Progenitor cell of endocrine pancreas (in vitro differentiated cells): ENCODE results near the gene HECW1. TPM values are rescaled to one million over a fixed set of nuclear protein-coding genes. Genes with fewer than 3 reads are reported as not detected.
"Not testable (repeated sequence)": the region's sequence is repeated elsewhere in the genome, so short reads cannot be mapped to it uniquely, and the experiment has no call there.

Experiments used
- DNase-seq: peaks from one replicate; pipeline ENCODE4 v3.0.0; 2021; ENCODE audit warnings: low spot score; ENCODE audit not compliant: unreplicated experiment
- H3K27ac Mint-ChIP-seq: 2 replicates; pipeline ENCODE4 v1.8.0; 2021; ENCODE audit warnings: mild to moderate bottlenecking, moderate library complexity, mixed read lengths
- H3K27me3 Mint-ChIP-seq: 2 replicates; pipeline ENCODE4 v1.8.0; 2021; ENCODE audit warnings: mixed read lengths
- H3K36me3 Mint-ChIP-seq: 2 replicates; pipeline ENCODE4 v1.8.0; 2022; ENCODE audit warnings: mixed read lengths; ENCODE audit not compliant: insufficient read depth
- H3K4me1 Mint-ChIP-seq: 2 replicates; pipeline ENCODE4 v1.8.0; 2021; ENCODE audit warnings: low read depth, mixed read lengths
- H3K4me3 Mint-ChIP-seq: 2 replicates; pipeline ENCODE4 v1.8.0; 2021; ENCODE audit warnings: low read depth, mild to moderate bottlenecking, moderate library complexity, mixed read lengths
- H3K9me3 Mint-ChIP-seq: 2 replicates; pipeline ENCODE4 v1.8.0; 2021; ENCODE audit warnings: low read depth, mixed read lengths
- total RNA-seq: library from RNA; stranded (reverse); gene quantifications from 2 replicates; pipeline ENCODE4 v1.2.1, GENCODE V29; 2021
- TF ChIP-seq, protein P1 (sequence below): fragments of 200-600 bp; sonication (generic); IDR thresholded peaks from one replicate; pipeline ENCODE4 v1.5.0; 2021; ENCODE audit warnings: antibody characterized with exemption, mild to moderate bottlenecking; ENCODE audit not compliant: unreplicated experiment

The HECW1 gene
- total RNA-seq, 1 donor from 2014 or later = 0.50 TPM

DNA sequence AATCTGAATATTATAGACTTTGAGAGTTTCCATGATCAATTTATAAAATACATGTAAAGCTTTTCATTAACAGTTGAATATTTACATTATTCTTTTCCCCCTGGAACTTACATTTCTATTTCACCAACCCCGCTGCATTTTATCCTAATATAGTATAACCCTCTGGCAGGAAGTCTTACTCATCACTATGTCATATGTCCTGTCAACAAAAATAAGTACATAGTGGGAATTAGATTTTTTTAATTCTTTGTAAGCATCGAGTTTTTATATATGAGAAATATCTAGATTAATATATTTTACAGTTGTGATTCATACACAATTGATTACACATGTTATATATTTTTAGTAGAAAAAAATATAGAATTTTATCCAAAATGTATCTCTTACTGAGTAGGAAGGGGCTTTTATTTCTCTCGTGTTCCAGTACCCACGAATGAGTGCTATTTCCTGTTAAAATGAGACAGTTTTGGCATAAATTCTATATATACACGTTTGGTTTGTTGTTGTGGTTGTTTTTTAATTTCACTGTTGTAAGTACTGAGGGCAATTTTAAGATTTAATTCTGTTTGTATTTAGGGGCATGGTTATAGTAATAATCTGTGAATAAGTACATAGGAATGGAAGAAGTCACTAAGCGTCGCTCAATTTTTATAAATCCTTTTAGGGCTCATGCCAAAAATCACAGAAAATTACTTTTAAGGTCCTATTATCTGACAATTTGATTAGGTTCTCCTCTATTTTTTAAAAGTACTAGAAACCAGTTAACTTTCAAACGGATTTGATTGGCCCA is 87.1 kb downstream of the HECW1 start:
- Mint-ChIP-seq H3K36me3 (no peaks in the 10 kb centered on the region), H3K27me3 (peaks cover 6% of the 10 kb centered on the region), H3K27ac (no peak overlapping the region), H3K9me3 (no peaks in the 10 kb centered on the region), H3K4me3 (no peak overlapping the region), H3K4me1 (no peaks in the 10 kb centered on the region)
- DNase-seq = no peak
- TF ChIP-seq, protein P1, sequence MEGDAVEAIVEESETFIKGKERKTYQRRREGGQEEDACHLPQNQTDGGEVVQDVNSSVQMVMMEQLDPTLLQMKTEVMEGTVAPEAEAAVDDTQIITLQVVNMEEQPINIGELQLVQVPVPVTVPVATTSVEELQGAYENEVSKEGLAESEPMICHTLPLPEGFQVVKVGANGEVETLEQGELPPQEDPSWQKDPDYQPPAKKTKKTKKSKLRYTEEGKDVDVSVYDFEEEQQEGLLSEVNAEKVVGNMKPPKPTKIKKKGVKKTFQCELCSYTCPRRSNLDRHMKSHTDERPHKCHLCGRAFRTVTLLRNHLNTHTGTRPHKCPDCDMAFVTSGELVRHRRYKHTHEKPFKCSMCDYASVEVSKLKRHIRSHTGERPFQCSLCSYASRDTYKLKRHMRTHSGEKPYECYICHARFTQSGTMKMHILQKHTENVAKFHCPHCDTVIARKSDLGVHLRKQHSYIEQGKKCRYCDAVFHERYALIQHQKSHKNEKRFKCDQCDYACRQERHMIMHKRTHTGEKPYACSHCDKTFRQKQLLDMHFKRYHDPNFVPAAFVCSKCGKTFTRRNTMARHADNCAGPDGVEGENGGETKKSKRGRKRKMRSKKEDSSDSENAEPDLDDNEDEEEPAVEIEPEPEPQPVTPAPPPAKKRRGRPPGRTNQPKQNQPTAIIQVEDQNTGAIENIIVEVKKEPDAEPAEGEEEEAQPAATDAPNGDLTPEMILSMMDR = no peak

DNA sequence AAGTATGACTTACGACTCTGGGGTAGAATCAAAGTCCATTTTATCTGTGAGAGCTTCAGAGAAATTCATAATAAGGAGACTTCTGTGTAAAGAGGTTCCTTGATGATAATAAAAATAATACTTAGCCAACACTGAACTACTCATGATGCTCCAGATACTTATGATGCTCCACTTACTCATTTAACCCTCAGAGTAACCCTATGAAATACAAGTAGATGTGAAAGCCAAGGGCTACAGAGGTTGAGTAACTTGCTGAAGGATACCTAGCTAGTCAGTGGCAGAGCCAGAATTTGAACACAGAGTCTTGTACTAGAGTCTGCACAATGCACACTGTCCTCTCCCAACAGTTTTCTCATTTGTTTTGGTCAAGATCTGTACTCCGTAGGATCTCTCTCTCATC is 89.5 kb downstream of the HECW1 start:
- Mint-ChIP-seq H3K27me3 (peaks cover 6% of the 10 kb centered on the region), H3K4me1 (peaks cover 1% of the 10 kb centered on the region), H3K27ac (no peak overlapping the region), H3K36me3 (no peaks in the 10 kb centered on the region), H3K9me3 (peaks cover 4% of the 10 kb centered on the region), H3K4me3 (no peak overlapping the region)
- no peak for DNase-seq
- TF ChIP-seq, protein P1 = no peak

DNA sequence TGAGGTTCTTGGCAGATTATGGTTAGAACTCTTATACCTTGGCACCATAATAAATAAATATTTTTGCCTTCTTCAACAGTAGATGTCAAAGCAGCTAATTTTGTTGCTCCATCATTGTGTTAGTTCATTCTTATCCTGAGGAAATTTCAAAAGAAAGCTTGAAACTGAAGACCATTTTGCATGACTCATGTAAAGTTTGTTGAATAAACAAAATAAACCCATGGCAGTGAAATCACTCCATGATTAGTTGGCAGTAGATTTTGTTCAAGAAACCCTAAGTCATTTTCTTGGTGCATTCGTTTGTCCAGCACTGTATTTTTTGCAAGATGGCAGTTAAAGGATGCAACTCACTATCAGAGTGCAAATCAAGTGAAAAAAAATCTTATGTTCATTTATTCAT is 91.6 kb downstream of the HECW1 start:
- DNase-seq = no peak
- TF ChIP-seq, protein P1 = no peak
- Mint-ChIP-seq H3K4me3 (no peak overlapping the region), H3K36me3 (no peaks in the 10 kb centered on the region), H3K27me3 (peaks cover 6% of the 10 kb centered on the region), H3K4me1 (peaks cover 6% of the 10 kb centered on the region), H3K9me3 (peaks cover 4% of the 10 kb centered on the region), H3K27ac (no peak overlapping the region)

DNA sequence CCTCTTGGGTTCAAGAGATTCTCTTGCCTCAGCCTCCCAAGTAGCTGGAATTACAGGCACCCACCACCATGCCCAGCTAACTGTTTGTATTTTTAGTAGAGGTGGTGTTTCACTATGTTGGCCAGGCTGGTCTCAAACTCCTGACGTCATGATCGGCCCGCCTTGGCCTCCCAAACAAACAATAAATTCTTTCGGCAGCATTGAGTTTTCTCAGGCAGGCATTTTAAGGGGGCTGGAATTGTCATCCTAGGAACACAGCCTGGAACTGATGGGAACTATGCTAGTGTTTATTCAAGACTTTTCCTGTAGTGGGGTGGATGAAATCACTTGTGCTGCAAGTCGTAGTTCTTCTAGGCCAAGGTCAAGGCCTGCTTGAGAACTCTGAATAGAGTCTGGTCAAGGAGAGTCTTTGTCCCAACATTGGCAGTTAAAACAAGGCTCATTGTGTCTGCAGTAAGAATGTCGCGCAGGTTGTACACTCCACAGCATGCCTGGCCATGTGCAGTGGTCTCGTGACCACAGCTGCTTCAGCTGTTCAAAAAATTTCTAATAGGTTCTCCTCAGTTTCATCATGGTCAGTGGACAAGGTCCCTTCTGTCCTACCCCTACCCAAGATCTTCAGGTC is 92.8 kb downstream of the HECW1 start:
- H3K36me3 Mint-ChIP-seq = no peaks in the 10 kb centered on the region
- DNase-seq = no peak
- TF ChIP-seq, protein P1 = no peak
- H3K4me1 Mint-ChIP-seq = peaks cover 6% of the 10 kb centered on the region
- H3K27ac Mint-ChIP-seq = no peak overlapping the region
- no peak overlapping the region for H3K4me3 Mint-ChIP-seq
- H3K27me3 Mint-ChIP-seq = peaks cover 9% of the 10 kb centered on the region
- peaks cover 4% of the 10 kb centered on the region for H3K9me3 Mint-ChIP-seq

DNA sequence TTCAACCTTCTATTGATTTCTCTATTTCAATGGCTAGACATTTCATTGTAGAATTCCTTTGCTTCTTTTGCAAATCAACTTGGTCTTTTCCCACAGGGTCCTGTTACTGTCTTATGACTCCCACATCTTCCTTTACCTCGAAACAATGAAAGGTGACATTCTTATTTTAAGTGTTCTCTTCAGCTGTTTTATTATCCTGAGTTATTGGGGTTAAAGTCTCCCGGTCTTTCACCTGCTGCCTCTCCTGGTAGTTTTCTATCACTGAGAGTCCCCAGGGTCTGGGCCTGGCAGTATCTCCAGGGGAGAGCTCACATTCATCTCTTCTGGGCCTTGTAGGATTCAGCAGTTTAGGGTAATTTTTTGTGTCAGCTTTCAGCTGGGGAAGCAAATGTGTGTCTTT is 95.8 kb downstream of the HECW1 start:
- H3K4me1 Mint-ChIP-seq = peaks cover 13% of the 10 kb centered on the region
- no peaks in the 10 kb centered on the region for H3K36me3 Mint-ChIP-seq
- TF ChIP-seq, protein P1 = no peak
- H3K9me3 Mint-ChIP-seq = peaks cover 4% of the 10 kb centered on the region
- H3K27me3 Mint-ChIP-seq = peaks cover 3% of the 10 kb centered on the region
- DNase-seq = no peak
- H3K27ac Mint-ChIP-seq = no peak overlapping the region
- H3K4me3 Mint-ChIP-seq = no peak overlapping the region

DNA sequence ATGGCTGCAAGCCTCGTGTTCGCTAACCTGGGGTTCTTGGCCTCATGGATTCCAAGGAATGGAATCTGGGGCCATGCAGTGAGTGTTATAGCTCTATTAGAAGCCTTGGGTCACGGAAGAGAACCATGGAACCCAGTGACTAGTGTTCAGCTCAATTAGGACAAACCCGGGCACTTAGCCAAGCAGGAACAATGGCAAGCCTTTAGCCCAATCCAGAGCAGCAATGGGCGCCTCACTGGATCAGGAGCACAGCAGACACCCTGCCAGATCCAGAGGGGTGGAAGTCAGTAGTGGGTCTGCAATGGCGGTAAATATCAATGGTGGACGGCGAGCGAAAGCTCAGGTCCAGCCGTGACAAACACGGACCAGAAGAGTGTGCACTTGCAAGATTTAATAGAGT is 98.1 kb downstream of the HECW1 start:
- H3K27me3 Mint-ChIP-seq, DNase-seq, H3K36me3 Mint-ChIP-seq, H3K4me3 Mint-ChIP-seq, H3K27ac Mint-ChIP-seq, H3K9me3 Mint-ChIP-seq: not testable (repeated sequence)
- H3K4me1 Mint-ChIP-seq = peaks cover 13% of the 10 kb centered on the region
